Measurements from ENCODE around the gene DICER1. TPM values are rescaled to one million over a fixed set of nuclear protein-coding genes. Genes with fewer than 3 reads are reported as not detected.
A peak's percentile ranks its signal among the peaks of the same experiment; 100 is the strongest.
"Not testable (repeated sequence)": the region's sequence is repeated elsewhere in the genome, so short reads cannot be mapped to it uniquely, and the experiment has no call there.

Gene DICER1
- total RNA-seq, 1 experiment from 2014 or later = 198 TPM

DNA sequence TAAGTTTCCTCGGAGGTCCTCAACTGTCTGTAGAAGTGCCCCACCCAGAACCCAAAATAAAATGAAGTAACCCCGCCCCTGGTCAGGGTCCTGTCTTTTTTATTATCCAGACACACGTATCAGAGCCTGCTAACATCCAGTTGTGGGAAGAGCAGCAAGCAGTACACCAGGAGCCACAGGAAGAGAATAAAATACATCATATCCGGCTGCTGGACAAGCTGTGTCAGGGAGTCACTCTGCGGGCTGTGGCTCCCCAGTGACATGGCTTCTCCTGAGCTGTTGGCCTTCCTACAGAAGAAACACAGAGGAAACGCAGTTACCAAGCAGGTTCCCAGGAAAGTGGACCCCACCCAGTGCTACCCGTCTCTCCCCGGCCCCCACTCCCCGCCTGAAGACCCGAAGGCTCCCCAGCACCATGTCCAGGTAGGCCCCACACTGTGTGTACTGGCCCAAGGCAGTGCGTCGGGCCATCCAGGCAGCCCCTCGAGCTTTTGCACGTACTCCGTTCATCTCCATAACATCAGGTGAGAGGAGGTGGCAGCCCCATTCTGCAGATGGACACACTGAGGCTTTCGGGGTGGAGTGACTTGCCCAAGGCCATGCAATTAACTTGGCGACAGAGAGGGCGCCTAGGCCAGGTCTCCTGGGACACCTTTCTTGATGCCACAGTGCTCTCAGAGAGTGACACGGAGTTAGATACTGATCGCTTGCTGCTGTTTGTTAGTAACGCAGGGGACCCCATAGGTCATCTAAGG lies 34.3 kb upstream of the DICER1 start:
- Histone ChIP-seq H3K27ac (no peak overlapping the region), H3K36me3 (peaks cover 6% of the 10 kb centered on the region; the same call in 1 of the 2 replicates), H3K27me3 (no peaks in the 10 kb centered on the region), H3K9me3 (replicated peaks) (no peaks in the 10 kb centered on the region), H3K4me3 (no peak overlapping the region), H3K4me1 (peaks cover 23% of the 10 kb centered on the region)
- no peak for DNase-seq

DNA sequence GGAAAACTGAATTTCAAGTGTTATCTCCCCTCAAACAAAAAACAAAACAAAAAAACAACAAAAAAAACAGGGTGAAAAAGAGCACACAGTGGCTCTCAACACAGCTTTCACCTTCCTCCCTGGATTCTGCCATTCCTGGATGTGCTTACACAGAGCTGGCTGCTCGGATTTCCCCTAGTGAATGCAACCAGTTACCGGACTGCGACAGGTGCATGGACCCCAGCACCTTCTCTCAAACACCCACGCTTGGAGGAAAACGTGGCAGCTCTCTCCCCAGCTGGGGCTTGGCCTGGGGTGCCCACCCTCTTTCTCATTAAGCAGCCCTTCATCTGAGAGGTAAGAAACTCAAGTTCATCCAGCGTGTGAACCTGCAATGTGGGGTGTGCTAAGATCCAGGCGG lies 33.5 kb upstream of the DICER1 start:
- Histone ChIP-seq H3K4me3 (no peak overlapping the region), H3K27ac (peak overlapping the region; percentile 34; the same call in 1 of the 2 replicates), H3K27me3 (no peaks in the 10 kb centered on the region), H3K9me3 (replicated peaks) (no peaks in the 10 kb centered on the region), H3K36me3 (peaks cover 6% of the 10 kb centered on the region; the same call in 1 of the 2 replicates), H3K4me1 (peaks cover 23% of the 10 kb centered on the region)
- peak; percentile 46 to 77 for DNase-seq

DNA sequence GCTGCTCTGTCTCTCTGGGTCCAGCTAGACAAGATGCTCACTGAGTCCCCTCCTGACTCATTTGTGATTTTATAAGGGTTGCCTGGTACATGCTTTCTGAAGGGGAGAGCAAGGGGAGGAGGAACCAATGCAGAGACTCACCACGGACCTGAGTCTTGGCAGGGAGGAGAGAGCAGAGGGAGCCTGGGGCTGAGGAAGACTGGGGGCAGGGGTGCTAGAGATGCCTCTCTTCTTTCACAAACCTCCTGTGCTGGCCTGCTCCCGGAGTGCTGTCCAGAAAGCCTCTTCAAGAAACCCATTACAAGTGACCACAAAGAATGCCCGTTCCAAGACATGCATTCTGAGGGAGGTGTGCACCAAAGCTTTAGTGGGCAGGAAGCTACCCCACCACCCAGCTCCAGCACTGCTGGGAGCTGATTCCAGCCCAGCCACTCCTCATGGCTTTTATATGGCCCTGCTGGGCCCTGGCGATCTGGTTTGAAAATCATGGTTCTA lies 33.1 kb upstream of the DICER1 start:
- peaks cover 23% of the 10 kb centered on the region for H3K4me1 ChIP-seq
- DNase-seq = peak in 1 of 2 experiments; percentile 22
- H3K9me3 ChIP-seq (replicated peaks) = no peaks in the 10 kb centered on the region
- no peak overlapping the region for H3K4me3 ChIP-seq
- peaks cover 6% of the 10 kb centered on the region; the same call in 1 of the 2 replicates for H3K36me3 ChIP-seq
- no peaks in the 10 kb centered on the region for H3K27me3 ChIP-seq
- H3K27ac ChIP-seq = peak overlapping the region; percentile 34; the same call in 1 of the 2 replicates

DNA sequence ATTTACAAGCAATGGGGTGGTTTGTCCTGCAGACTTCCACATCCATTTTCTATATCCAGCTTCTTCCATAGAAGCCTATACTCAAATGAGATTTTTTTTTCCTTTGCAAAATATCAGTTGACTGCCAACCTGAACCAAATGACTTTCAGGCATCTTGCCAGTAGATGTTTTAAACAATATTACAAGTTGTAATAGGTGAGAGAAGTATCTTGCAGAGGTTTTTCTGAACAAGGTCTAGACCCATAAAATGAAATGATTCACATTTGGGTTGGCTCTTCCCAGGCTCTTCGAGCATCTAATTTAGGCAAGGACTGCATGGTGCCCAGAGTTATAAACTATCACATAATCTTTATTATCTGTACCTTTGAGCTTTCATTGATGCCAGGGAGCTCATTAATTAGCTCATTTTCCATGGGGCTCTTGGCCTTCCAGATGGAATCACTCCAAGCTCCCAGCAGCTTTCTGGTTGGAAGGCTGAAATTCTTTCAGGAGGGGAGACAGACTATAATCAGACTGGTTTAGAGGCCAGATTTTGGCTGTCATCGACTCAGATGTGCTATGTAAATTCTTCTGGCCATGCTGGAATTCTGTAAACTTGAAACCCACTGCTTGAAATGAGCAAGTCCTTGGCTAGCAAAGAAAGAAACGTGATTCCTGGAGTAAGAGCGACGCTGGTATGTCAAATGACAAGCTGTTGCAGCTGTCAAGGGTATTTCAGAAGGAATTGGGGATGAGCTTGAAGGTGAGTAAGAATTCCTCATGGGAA lies 32.2 kb upstream of the DICER1 start:
- no peaks in the 10 kb centered on the region for H3K27me3 ChIP-seq
- DNase-seq = peak; percentile 43 to 68
- H3K4me3 ChIP-seq = no peak overlapping the region
- H3K9me3 ChIP-seq (replicated peaks) = no peaks in the 10 kb centered on the region
- peak overlapping the region; percentile 34; the same call in 1 of the 2 replicates for H3K27ac ChIP-seq
- H3K36me3 ChIP-seq = peaks cover 6% of the 10 kb centered on the region; the same call in 1 of the 2 replicates
- H3K4me1 ChIP-seq = peaks cover 23% of the 10 kb centered on the region

DNA sequence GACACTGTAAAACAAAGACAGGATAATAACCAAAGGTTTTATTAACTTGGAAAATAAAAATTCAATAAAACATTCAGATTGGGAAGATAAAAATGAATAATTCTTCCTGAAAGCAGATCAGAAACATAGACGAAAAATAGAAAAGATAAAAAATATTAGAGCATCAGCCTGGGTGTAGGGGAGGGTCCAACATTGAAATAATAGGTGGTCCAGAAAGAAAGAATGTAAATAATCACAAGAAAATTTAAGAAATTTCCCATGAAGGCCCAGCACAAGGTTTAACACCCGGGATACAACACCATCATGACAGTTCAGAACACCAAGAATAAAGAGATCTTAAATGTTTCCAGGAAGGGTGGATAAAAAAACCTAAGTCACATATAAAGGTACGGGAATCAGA lies 31.1 kb upstream of the DICER1 start:
- H3K36me3 ChIP-seq = peaks cover 3% of the 10 kb centered on the region; the same call in 1 of the 2 replicates
- H3K27ac ChIP-seq = no peak overlapping the region
- no peaks in the 10 kb centered on the region for H3K27me3 ChIP-seq
- peaks cover 23% of the 10 kb centered on the region for H3K4me1 ChIP-seq
- H3K9me3 ChIP-seq (replicated peaks) = no peaks in the 10 kb centered on the region
- H3K4me3 ChIP-seq = no peak overlapping the region
- DNase-seq = no peak

DNA sequence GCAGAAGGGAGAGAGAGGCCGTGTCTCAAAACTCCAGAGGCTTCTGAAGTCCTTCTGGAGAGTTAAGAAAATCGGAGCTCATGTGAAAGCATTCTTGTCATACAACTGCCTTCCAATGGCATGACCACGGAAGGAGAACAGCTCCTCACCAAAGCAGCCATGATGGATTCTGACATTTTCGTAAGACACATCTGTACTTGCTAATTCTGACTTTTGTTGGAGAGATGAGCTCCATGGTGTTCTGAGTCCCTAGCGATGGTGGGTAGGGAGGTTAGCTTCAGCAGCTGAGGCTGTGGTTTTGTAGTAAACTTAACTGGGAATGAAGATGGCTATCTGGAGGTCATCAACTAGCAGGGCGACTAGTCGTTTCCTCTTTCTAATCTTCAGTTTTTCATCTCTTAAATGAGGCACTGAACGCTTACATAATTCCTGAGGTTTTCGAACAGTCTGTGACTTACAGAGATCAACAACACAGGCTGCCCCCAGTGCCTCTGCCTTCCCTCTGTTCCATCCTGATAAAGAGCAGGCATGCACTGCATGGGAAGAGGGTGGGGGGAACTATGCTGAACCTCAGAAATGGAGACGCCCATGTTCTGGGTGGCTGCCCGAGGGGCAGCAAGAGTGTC lies 28.6 kb upstream of the DICER1 start:
- H3K27ac ChIP-seq = no peak overlapping the region
- DNase-seq = no peak

DNA sequence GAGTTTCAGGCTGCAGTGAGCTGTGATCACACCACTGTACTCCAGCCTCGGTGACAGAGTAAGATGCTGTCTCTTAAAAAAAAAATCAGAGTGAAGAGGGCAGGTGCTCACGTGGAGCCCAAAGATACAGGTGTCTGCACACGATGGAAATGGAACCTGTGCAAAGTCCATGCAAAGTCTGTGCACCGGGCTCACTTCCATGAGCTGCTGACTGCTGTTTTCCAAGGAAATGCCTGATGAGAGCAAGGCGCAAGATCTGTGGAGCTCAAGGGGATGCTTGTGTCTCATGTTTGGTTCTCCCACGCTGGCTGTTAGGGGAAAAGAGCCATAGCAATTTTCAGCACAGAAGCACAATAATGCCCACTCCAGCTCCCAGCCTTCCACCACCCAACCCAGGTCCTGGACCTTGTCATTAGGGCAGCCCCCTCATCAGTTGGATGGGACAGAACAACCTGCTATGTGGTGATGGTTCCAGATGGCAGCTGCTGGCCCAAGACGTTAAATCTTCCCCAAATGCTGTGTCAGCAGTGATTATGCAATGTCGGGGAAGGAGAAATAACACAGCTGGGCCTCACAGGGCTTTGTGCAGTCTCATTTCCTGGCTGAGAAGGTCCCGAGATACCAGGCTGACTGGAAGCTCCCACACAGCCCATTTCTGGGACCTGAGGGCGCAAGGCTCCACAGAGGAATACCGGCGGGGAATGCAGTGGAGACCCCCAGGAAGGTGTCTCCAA lies 27.9 kb upstream of the DICER1 start:
- no peak for DNase-seq
- Histone ChIP-seq H3K27ac (no peak overlapping the region), H3K36me3 (0 out of 2 replicates have a peak, but pooled peaks cover 3% of the 10 kb centered on the region), H3K4me3 (no peak overlapping the region), H3K4me1 (peaks cover 13% of the 10 kb centered on the region), H3K9me3 (replicated peaks) (no peaks in the 10 kb centered on the region), H3K27me3 (no peaks in the 10 kb centered on the region)

More for the DNA sequence above, 28.6 kb upstream of the DICER1 start:
- Histone ChIP-seq H3K9me3 (replicated peaks) (no peaks in the 10 kb centered on the region), H3K36me3 (0 out of 2 replicates have a peak, but pooled peaks cover 3% of the 10 kb centered on the region), H3K27me3 (no peaks in the 10 kb centered on the region), H3K4me1 (peaks cover 20% of the 10 kb centered on the region), H3K4me3 (no peak overlapping the region)

DNA sequence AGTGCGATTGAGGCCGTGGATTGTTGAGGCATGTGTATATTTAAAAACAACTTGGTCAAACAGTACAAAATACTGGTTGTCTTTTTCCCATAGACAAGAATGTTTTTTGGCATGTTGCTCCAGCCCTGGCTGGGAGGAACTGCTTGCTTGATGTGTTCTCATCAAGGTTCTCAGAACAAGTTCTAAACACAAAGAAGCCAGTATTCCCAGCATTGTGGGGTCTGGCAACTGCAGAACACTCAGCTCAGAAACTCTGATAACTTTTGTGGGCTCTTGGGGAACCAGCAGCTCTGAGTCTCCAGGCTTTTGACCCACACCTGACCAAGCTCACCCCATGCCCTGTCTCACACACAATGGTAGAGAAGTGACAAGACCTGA lies 27.1 kb upstream of the DICER1 start:
- no peaks in the 10 kb centered on the region for H3K9me3 ChIP-seq (replicated peaks)
- no peak for DNase-seq
- H3K4me1 ChIP-seq = peaks cover 5% of the 10 kb centered on the region
- H3K27ac ChIP-seq = no peak overlapping the region
- H3K27me3 ChIP-seq = no peaks in the 10 kb centered on the region
- no peak overlapping the region for H3K4me3 ChIP-seq
- 0 out of 2 replicates have a peak, but pooled peaks cover 3% of the 10 kb centered on the region for H3K36me3 ChIP-seq

DNA sequence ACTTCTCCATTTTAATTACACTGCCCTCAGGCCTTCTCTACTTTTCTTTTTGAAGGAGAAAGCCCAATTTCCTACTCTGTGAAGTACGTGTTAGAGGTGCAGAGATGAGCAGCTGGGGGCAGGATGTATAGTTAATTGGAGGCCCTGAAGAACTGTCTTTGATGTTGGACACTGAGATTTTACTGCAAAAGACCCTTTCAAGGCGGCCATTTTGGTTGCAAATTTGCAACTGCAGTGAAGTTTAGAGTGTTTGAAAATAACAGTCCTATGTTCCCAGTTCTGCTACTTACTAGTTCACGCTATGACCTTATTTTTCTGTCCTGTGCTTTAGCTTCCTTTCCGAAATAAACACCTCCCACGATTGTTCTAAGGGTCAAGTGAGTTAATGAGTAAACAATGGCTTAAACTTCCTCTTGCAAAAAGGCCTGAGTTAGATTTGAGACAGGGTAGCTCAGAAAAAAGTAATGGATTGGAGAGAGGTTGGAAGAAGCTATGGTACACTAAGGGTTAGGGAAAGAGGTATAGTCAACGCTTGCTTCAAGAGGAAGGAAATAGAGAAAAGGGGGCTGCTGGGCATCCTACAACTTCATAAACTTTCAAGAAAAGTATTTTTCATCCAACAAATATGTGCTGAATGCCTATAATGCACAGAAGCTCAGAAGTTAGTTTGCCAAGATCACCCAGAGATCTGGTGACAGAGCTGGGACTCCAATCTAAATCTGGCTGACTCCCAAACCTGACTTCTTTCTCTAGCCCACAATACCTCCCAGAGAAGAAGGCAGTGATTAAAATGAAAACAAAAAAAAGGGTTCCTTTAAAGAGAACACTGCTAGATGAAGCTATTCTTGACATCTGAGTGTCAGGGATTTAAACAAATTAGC lies 26.4 kb upstream of the DICER1 start:
- no peak overlapping the region for H3K27ac ChIP-seq
- no peaks in the 10 kb centered on the region for H3K9me3 ChIP-seq (replicated peaks)
- H3K4me1 ChIP-seq = no peaks in the 10 kb centered on the region; the same call in 1 of the 2 replicates
- 0 out of 2 replicates have a peak, but pooled peaks cover 3% of the 10 kb centered on the region for H3K36me3 ChIP-seq
- no peaks in the 10 kb centered on the region for H3K27me3 ChIP-seq
- H3K4me3 ChIP-seq = no peak overlapping the region
- DNase-seq = no peak

DNA sequence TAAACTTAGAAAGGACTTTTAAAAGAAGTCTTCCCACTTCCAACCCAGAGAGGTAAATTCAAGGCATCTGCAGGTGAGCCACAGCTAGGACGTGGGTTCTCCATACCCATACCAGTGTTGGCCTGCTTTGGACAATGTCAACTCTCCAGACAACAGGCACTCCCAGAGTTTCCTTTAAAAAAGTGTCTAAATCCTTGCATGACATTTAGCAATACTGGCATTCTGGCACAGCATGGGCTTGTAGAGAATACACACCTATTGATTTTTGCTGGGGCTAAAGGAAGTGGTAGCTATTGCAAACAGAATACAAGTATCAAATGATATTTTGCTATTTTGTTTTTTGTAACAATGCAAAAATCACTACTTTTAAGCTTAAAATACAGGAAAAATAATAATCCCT lies 25.8 kb upstream of the DICER1 start:
- no peak overlapping the region for H3K4me3 ChIP-seq
- H3K36me3 ChIP-seq = 0 out of 2 replicates have a peak, but pooled peaks cover 3% of the 10 kb centered on the region
- no peaks in the 10 kb centered on the region; the same call in 1 of the 2 replicates for H3K4me1 ChIP-seq
- no peaks in the 10 kb centered on the region for H3K27me3 ChIP-seq
- DNase-seq = no peak
- H3K9me3 ChIP-seq (replicated peaks) = no peaks in the 10 kb centered on the region
- no peak overlapping the region for H3K27ac ChIP-seq

DNA sequence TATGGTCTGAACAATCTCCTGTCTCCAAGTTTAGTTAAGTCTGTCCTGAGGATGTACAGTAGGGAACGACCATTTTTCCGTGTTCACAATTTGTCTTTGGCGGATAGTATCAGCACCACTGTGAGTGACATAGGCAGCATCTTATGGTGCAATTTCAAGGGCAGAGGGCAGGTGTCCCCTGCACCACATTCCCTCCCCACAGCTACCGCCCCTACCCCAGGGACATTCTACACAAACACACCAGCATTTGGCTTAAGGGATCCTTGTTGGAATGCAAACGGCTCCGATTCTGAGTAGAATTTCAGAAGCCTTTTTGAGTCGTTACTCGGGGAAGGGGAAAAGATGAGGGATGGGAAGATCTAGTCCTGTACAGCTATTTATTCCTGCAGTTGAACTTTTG lies 25.1 kb upstream of the DICER1 start:
- no peak overlapping the region for H3K27ac ChIP-seq
- no peaks in the 10 kb centered on the region; the same call in 1 of the 2 replicates for H3K4me1 ChIP-seq
- H3K36me3 ChIP-seq = no peaks in the 10 kb centered on the region
- no peak overlapping the region for H3K4me3 ChIP-seq
- no peaks in the 10 kb centered on the region for H3K9me3 ChIP-seq (replicated peaks)
- no peak for DNase-seq
- no peaks in the 10 kb centered on the region for H3K27me3 ChIP-seq

DNA sequence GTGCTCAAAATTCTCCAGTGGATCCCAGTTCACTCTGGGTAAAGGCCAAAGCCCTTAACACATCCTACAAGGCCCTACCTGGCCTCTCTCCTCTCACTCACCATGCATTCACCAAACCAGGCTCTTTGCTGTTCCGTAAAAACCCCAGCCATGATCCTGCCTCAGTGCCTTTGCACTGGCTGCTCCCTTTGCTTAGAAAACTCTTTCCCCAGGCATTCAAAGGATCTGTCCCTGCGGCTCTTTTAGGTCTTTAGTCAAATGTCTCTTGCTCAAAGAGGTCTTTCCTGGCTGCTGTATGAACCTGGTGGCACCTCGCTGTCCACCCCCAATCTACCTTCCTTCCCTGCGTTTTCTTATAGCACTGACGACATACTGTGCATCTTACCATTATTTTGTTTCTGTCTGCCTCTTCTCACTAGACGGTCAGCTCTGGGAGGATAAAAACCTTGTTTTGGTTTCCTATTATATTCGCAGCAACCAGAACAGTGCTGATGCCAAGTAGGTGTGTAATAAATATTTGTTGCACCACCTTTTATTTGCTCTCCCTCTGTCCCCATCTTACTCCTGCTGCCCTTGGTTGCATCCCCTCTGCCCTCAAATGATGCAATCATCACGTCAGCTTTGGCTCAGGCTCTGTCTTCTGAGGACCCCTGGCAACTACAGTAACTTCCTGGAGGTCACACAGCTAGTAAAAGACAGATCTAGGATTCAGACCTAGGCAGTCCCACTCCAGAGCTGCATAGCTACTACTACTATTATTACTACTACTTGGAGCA lies 23.8 kb upstream of the DICER1 start:
- H3K9me3 ChIP-seq (replicated peaks) = no peaks in the 10 kb centered on the region
- no peaks in the 10 kb centered on the region for H3K36me3 ChIP-seq
- no peak overlapping the region for H3K27ac ChIP-seq
- no peaks in the 10 kb centered on the region for H3K27me3 ChIP-seq
- no peaks in the 10 kb centered on the region; the same call in 1 of the 2 replicates for H3K4me1 ChIP-seq
- no peak overlapping the region for H3K4me3 ChIP-seq
- DNase-seq = no peak

DNA sequence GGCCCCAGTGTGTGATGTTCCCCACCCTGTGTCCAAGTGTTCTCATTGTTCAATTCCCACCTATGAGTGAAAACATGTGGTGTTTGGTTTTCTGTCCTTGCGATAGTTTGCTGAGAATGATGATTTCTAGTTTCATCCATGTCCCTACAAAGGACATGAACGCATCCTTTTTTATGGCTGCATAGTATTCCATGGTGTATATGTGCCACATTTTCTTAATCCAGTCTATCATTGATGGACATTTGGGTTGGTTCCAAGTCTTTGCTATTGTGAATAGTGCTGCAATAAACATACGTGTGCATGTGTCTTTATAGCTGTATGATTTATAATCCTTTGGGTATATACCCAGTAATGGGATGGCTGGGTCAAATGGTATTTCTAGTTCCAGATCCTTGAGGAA lies 18.3 kb upstream of the DICER1 start:
- not testable (repeated sequence) for H3K4me1 ChIP-seq; H3K27me3 ChIP-seq; DNase-seq; H3K27ac ChIP-seq; H3K4me3 ChIP-seq; H3K9me3 ChIP-seq (replicated peaks); H3K36me3 ChIP-seq

All from SJCRH30 (cell line).